HG03469 (cell line): ENCODE data around the gene CCDC78.

Experiments
- ATAC-seq: cut with Tn5 transposase; IDR thresholded peaks from one replicate; pipeline ENCODE4 v1.9.1; 2021; ENCODE audit warnings: mild to moderate bottlenecking, moderate library complexity, moderate number of reproducible peaks; ENCODE audit not compliant: unreplicated experiment

Gene CCDC78

GRCh38 chr16:740459-740763 is 14.2 kb upstream of the CCDC78 start:
- no peak for ATAC-seq

- no peak for ATAC-seq
Measured at GRCh38 chr16:739560-740458, 13.6 kb upstream of the CCDC78 start.

GRCh38 chr16:736936-737481 is 10.8 kb upstream of the CCDC78 start:
- ATAC-seq, result no peak

- no peak for ATAC-seq
Measured at GRCh38 chr16:735982-736453, 9.8 kb upstream of the CCDC78 start.

GRCh38 chr16:734981-735881 is 9.0 kb upstream of the CCDC78 start:
- ATAC-seq, result no peak

GRCh38 chr16:734208-734980 is 8.2 kb upstream of the CCDC78 start:
- ATAC-seq, result no peak

GRCh38 chr16:733382-734207 is 7.4 kb upstream of the CCDC78 start:
- no peak for ATAC-seq

- ATAC-seq, result no peak
Measured at GRCh38 chr16:732936-733335, 6.7 kb upstream of the CCDC78 start.

GRCh38 chr16:732332-732731 is 6.1 kb upstream of the CCDC78 start:
- no peak for ATAC-seq

GRCh38 chr16:730666-731509 is 4.6 kb upstream of the CCDC78 start:
- no peak for ATAC-seq

- no peak for ATAC-seq
Measured at GRCh38 chr16:729768-730665, 3.8 kb upstream of the CCDC78 start.

- no peak for ATAC-seq
Measured at GRCh38 chr16:728890-729744, 2.9 kb upstream of the CCDC78 start.

GRCh38 chr16:728131-728889 is 2.1 kb upstream of the CCDC78 start:
- no peak for ATAC-seq

- ATAC-seq, result no peak
Measured at GRCh38 chr16:727291-727977, 1.2 kb upstream of the CCDC78 start.

GRCh38 chr16:726188-726437 is 130 bp downstream of the CCDC78 start:
- no peak for ATAC-seq
